ENCODE measurements around the gene MAPKAPK3.

DNA sequence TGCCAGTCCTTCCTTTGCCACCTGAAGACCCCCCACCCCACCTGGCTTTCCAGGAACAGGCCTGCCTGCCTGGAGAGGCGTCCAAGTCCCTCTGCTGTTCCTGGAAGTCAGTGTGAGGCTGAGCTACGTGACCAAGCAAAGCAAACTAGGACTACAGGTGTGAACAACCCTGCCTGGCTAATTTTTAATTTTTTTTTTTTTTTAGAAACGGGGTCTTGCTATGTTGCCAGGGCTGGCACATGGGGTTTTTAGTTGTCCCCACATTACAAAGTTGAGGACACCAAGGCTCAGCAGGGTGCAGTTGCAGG is 30.2 kb upstream of the MAPKAPK3 start:
- TF ChIP-seq POLR2A (IDR thresholded peaks at IDR 0.05) (no peak), POLR2AphosphoS5 (IDR thresholded peaks at IDR 0.05) (no peak)
- TF ChIP-seq, protein P1, sequence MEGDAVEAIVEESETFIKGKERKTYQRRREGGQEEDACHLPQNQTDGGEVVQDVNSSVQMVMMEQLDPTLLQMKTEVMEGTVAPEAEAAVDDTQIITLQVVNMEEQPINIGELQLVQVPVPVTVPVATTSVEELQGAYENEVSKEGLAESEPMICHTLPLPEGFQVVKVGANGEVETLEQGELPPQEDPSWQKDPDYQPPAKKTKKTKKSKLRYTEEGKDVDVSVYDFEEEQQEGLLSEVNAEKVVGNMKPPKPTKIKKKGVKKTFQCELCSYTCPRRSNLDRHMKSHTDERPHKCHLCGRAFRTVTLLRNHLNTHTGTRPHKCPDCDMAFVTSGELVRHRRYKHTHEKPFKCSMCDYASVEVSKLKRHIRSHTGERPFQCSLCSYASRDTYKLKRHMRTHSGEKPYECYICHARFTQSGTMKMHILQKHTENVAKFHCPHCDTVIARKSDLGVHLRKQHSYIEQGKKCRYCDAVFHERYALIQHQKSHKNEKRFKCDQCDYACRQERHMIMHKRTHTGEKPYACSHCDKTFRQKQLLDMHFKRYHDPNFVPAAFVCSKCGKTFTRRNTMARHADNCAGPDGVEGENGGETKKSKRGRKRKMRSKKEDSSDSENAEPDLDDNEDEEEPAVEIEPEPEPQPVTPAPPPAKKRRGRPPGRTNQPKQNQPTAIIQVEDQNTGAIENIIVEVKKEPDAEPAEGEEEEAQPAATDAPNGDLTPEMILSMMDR (IDR thresholded peaks at IDR 0.05): no peak

All from upper lobe of left lung (tissue), 4 donors.